ENCODE measurements around the gene MAP3K1. TPM values are rescaled to one million over a fixed set of nuclear protein-coding genes. Genes with fewer than 3 reads are reported as not detected.
"Not testable (repeated sequence)": the region's sequence is repeated elsewhere in the genome, so short reads cannot be mapped to it uniquely, and the experiment has no call there.

MAP3K1 gene
- total and polyA plus RNA-seq, 9 of the 15 experiments (the other 6 are each of a cell fraction or from before 2014, with no cell fraction given) = 3.9 to 13.9 (median 7.5) TPM

- TF ChIP-seq, protein P1, sequence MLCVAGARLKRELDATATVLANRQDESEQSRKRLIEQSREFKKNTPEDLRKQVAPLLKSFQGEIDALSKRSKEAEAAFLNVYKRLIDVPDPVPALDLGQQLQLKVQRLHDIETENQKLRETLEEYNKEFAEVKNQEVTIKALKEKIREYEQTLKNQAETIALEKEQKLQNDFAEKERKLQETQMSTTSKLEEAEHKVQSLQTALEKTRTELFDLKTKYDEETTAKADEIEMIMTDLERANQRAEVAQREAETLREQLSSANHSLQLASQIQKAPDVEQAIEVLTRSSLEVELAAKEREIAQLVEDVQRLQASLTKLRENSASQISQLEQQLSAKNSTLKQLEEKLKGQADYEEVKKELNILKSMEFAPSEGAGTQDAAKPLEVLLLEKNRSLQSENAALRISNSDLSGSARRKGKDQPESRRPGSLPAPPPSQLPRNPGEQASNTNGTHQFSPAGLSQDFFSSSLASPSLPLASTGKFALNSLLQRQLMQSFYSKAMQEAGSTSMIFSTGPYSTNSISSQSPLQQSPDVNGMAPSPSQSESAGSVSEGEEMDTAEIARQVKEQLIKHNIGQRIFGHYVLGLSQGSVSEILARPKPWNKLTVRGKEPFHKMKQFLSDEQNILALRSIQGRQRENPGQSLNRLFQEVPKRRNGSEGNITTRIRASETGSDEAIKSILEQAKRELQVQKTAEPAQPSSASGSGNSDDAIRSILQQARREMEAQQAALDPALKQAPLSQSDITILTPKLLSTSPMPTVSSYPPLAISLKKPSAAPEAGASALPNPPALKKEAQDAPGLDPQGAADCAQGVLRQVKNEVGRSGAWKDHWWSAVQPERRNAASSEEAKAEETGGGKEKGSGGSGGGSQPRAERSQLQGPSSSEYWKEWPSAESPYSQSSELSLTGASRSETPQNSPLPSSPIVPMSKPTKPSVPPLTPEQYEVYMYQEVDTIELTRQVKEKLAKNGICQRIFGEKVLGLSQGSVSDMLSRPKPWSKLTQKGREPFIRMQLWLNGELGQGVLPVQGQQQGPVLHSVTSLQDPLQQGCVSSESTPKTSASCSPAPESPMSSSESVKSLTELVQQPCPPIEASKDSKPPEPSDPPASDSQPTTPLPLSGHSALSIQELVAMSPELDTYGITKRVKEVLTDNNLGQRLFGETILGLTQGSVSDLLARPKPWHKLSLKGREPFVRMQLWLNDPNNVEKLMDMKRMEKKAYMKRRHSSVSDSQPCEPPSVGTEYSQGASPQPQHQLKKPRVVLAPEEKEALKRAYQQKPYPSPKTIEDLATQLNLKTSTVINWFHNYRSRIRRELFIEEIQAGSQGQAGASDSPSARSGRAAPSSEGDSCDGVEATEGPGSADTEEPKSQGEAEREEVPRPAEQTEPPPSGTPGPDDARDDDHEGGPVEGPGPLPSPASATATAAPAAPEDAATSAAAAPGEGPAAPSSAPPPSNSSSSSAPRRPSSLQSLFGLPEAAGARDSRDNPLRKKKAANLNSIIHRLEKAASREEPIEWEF (CRISPR knock-in tag; IDR thresholded peaks at IDR 0.05) = peak; percentile 43; the same call in 1 of the 2 replicates
- no peak for TF ChIP-seq ZBTB12 (CRISPR knock-in tag; IDR thresholded peaks at IDR 0.05)
Observed at GRCh38 chr5:56819060-56819881, 3.9 kb downstream of the MAP3K1 start (continued).

DNA sequence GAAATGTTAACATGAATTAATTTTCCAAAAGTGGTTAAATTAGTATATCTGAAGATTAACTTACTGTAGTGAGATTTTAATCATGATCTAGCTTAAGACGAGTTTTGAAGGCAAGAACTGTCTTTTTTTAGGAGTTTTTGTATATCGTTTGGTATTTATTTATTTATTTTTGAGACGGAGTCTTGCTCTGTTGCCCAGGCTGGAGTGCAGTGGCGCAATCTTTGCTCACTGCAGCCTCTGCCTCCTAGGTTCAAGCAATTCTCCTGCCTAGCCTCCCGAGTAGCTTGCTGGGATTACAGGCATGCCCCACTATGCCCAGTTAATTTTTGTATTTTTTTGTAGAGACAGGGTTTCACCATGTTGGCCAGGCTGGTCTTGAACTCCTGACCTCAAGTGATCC is 6.5 kb downstream of the MAP3K1 start:
- H3K27me3 ChIP-seq (ENCODE audit: control insufficient read depth in 2 of 2, insufficient read depth in 2 of 2, low read length in 2 of 2); CTCF ChIA-PET (ENCODE audit: low intra/inter-chr PET ratio); H3K4me3 ChIP-seq; in situ Hi-C loops (cut with MboI); H3K9me1 ChIP-seq (ENCODE audit: control insufficient read depth, insufficient read depth, low read length); H3K36me3 ChIP-seq (ENCODE audit: control insufficient read depth, insufficient read depth, low read length); H3K4me2 ChIP-seq (ENCODE audit: insufficient read depth, low read length); ATAC-seq; H3K9ac ChIP-seq (ENCODE audit: insufficient read depth in 1 of 2, low read depth in 2 of 2, low read length in 2 of 2); FAIRE-seq; DNase-seq (ENCODE audit: extremely low read depth in 1 of 4, low spot score in 3 of 4); H3K27ac ChIP-seq (ENCODE audit: extremely low read depth, low read depth, low read length); intact Hi-C loops (cut with micrococcal nuclease); H2AFZ ChIP-seq (ENCODE audit: low read depth, low read length); BruUV-seq (replicated peaks); H3K9me3 ChIP-seq (replicated peaks; ENCODE audit: control insufficient read depth, insufficient read depth, low read depth, low read length): not testable (repeated sequence)
- Histone ChIP-seq H3K79me2 (ENCODE audit: control insufficient read depth, insufficient read depth, low read length) (peaks cover 87% of the 10 kb centered on the region), H3K4me1 (replicated peaks in 1 of 2; ENCODE audit: control insufficient read depth in 2 of 2, insufficient read depth in 2 of 2, low read length in 2 of 2) (peaks cover 7 to 15% of the 10 kb centered on the region in 2 experiments; a peak in 4 of 5 replicates), H4K20me1 (replicated peaks; ENCODE audit: control insufficient read depth, insufficient read depth, low read length) (peaks cover 18% of the 10 kb centered on the region)
- 70% methylated on average over 4 of the region's 5 CpGs for WGBS (ENCODE audit: insufficient coverage, low coverage, missing lambda C conversion rate)
- POLR2A ChIA-PET = interaction anchor here (0.5 kb wide), 1 partner anchor 12 kb away, joined by 3 read pairs; no protein-coding TSS in a partner anchor
